B cell (primary cell): ENCODE results near the gene CXCL6. TPM values are rescaled to one million over a fixed set of nuclear protein-coding genes. Genes with fewer than 3 reads are reported as not detected.

Source experiments
- ATAC-seq: fragments of 200-7000 bp; cut with Tn5 transposase; one replicate; pipeline ENCODE4 v1.10.0; 2021; ENCODE audit warnings: low read depth, mild to moderate bottlenecking, moderate number of reproducible peaks, moderate library complexity
- CTCF ChIA-PET: fragments of 350-600 bp; sonication (Branson Sonifier 250); formaldehyde crosslinking; loops from one replicate; lab custom pipeline; 2021; ENCODE audit warnings: antibody characterized with exemption, inconsistent platforms; lab: Charles Lee
- POLR2A ChIA-PET: fragments of 350-600 bp; sonication (Branson Sonifier 250); formaldehyde crosslinking; loops from one replicate; lab custom pipeline; 2021; ENCODE audit warnings: antibody characterized with exemption; lab: Charles Lee
- DNase-seq: peaks from one replicate; pipeline ENCODE4 v3.0.0; 2013
- H2AFZ ChIP-seq: 2 replicates; pipeline ENCODE4 v1.6.1; 2012; ENCODE audit warnings: mild to moderate bottlenecking, low read depth, low read length; ENCODE audit not compliant: insufficient read depth, poor library complexity, severe bottlenecking
- H3K27ac ChIP-seq, 2 donors: 1 replicate in 1 of 2; 2 replicates in 1 of 2; pipeline ENCODE4 v1.5.1; 2012 to 2013; ENCODE audit warnings: low read length in 2 of 2, mild to moderate bottlenecking in 2 of 2, moderate library complexity in 1 of 2
- H3K27me3 ChIP-seq, 4 experiments: fragments of 200-600 bp in 1 of 4; sonication (generic) in 1 of 4; replicated peaks in 1 of 4; 1 replicate in 2 of 4; 2 replicates in 2 of 4; pipeline versions ENCODE4 v1.6.1 to v1.7.0; 2013 to 2016; ENCODE audit warnings: low read length in 3 of 4, mild to moderate bottlenecking in 2 of 4, mixed read lengths in 1 of 4, moderate library complexity in 1 of 4; ENCODE audit not compliant: insufficient read depth in 4 of 4, control insufficient read depth in 3 of 4; ENCODE audit errors: control extremely low read depth in 1 of 4
- H3K36me3 ChIP-seq, 2 experiments: replicated peaks in 1 of 2; 1 replicate in 1 of 2; 2 replicates in 1 of 2; pipeline versions ENCODE4 v1.6.1 to v1.7.1; 2013; ENCODE audit warnings: low read length in 1 of 2; ENCODE audit not compliant: insufficient read depth in 2 of 2, control insufficient read depth in 1 of 2; ENCODE audit errors: control extremely low read depth in 1 of 2, extremely low read depth in 1 of 2
- H3K4me1 ChIP-seq, 2 donors: fragments of 200-600 bp in 1 of 2; sonication (generic) in 1 of 2; 1 replicate in 1 of 2; 2 replicates in 1 of 2; pipeline versions ENCODE4 v1.5.1 to v1.6.1; 2013 to 2017; ENCODE audit warnings: low read length in 2 of 2; ENCODE audit not compliant: control insufficient read depth in 2 of 2, insufficient read depth in 2 of 2
- H3K4me2 ChIP-seq: replicated peaks from 2 replicates; pipeline ENCODE3; 2012; ENCODE audit warnings: mild to moderate bottlenecking, low read depth, low read length; ENCODE audit not compliant: poor library complexity, severe bottlenecking
- H3K4me3 ChIP-seq, 5 experiments: fragments of 200-600 bp in 1 of 5; sonication (generic) in 1 of 5; 1 replicate in 3 of 5; 2 replicates in 2 of 5; pipeline versions ENCODE4 v1.5.1 to v1.7.0; 2011 to 2016; ENCODE audit warnings: low read length in 4 of 5, mild to moderate bottlenecking in 4 of 5, low read depth in 2 of 5, control low read depth in 1 of 5, moderate library complexity in 1 of 5; ENCODE audit not compliant: insufficient read depth in 1 of 5; ENCODE audit errors: control extremely low read depth in 1 of 5, extremely low read depth in 1 of 5
- H3K79me2 ChIP-seq: fragments of 200-600 bp; sonication (generic); one replicate; pipeline ENCODE4 v1.6.0; 2016; ENCODE audit warnings: low read length; ENCODE audit not compliant: control insufficient read depth, insufficient read depth
- H3K9ac ChIP-seq: fragments of 200-600 bp; sonication (generic); 2 replicates; pipeline ENCODE4 v1.6.1; 2017; ENCODE audit warnings: mild to moderate bottlenecking, low read length, moderate library complexity
- H3K9me3 ChIP-seq, 3 donors: one replicate each; pipeline versions ENCODE4 v1.6.1 to v1.7.1; 2013; ENCODE audit warnings: low read length in 2 of 3; ENCODE audit not compliant: control insufficient read depth in 2 of 3, insufficient read depth in 1 of 3; ENCODE audit errors: control extremely low read depth in 1 of 3
- H4K20me1 ChIP-seq: 2 replicates; pipeline ENCODE4 v1.6.0; 2012; ENCODE audit warnings: mild to moderate bottlenecking, low read length; ENCODE audit not compliant: insufficient read depth, control insufficient read depth, poor library complexity, severe bottlenecking
- H3K27ac Mint-ChIP-seq: one replicate; pipeline ENCODE4 v1.8.0; 2021; ENCODE audit warnings: mixed read lengths
- H3K27me3 Mint-ChIP-seq: one replicate; pipeline ENCODE4 v1.8.0; 2021; ENCODE audit warnings: mixed read lengths
- H3K4me1 Mint-ChIP-seq: one replicate; pipeline ENCODE4 v1.8.0; 2021; ENCODE audit warnings: mixed read lengths
- H3K4me3 Mint-ChIP-seq: one replicate; pipeline ENCODE4 v1.8.0; 2021; ENCODE audit warnings: mixed read lengths
- H3K9me3 Mint-ChIP-seq: one replicate; pipeline ENCODE4 v1.8.0; 2022; ENCODE audit warnings: mixed read lengths; ENCODE audit not compliant: insufficient read depth
- EZH2 ChIP-seq: IDR thresholded peaks from 2 replicates; pipeline ENCODE4 v1.6.1; 2012; ENCODE audit warnings: borderline replicate concordance, low read depth, mild to moderate bottlenecking, moderate library complexity, low read length; ENCODE audit not compliant: insufficient read depth, poor library complexity, severe bottlenecking
- WGBS: methylation state at CpG from one replicate; pipeline ENCODE4 v1.1.5; 2013; ENCODE audit warnings: missing lambda C conversion rate; ENCODE audit not compliant: insufficient coverage; 5-methylcytosine and 5-hydroxymethylcytosine counted together
- intact Hi-C: fragments of 100-400 bp; cut with micrococcal nuclease; formaldehyde crosslinking; loops from one replicate; pipeline ENCODE4 v1.10.0; 2022
- polyA plus RNA-seq: library from polyadenylated mRNA; depleted of rRNA; stranded (reverse); fragments of >200 nt; gene quantifications from 2 replicates; pipeline ENCODE4 v1.2.3, GENCODE V29; 2012
- total RNA-seq, 2 donors: library from RNA; stranded (reverse); fragments of 120-200 nt in 1 of 2; gene quantifications; 1 replicate in 1 of 2; 2 replicates in 1 of 2; pipeline versions ENCODE4 v1.2.3 to v1.2.4, GENCODE V29; 2013 to 2022
- TF ChIP-seq, protein P1 (sequence below): fragments of 200-600 bp; IDR thresholded peaks from one replicate; pipeline ENCODE4 v1.8.0; 2022; ENCODE audit warnings: antibody characterized with exemption, mild to moderate bottlenecking

CXCL6 gene
- total and polyA plus RNA-seq, 2 donors (not counting 1 experiment from before 2014, with no cell fraction given): not detected

DNA sequence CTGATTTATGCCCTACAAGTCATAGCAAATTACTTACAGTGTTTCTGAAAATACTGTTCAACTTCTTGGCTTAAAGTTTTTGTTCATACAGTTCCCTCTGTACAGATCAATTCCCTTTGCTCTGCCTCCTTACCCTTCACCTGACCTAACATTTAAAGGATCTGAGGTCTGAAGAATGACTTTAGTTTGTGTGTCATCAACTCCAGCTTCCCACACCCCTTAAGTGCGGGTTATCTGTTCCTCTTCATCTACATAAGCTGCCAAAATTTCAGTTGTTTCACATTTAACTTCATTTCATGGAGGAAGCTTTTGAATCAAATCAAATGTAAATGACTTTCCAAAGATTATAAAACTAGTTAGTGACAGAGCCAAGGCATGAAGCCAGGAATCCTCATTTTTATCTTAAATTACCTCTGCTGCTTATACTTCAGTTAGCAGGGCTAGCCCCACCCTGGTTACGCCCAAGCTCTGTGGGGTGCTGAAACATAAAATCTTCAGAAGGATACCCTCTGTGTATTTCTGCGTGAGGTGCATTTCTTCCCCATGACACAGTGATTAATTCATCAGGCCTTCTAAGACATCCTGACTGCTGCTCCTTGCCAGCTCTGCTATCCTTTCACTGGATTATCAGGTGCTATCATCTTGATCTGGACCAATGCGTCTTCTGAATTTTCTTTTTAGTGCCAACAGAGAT lies 49.2 kb downstream of the CXCL6 start:
- H3K4me2 ChIP-seq: no peak overlapping the region
- no peak for DNase-seq
- no peaks in the 10 kb centered on the region for H3K36me3 ChIP-seq
- H4K20me1 ChIP-seq: no peaks in the 10 kb centered on the region
- CTCF ChIA-PET: no interaction called here
- no peaks in the 10 kb centered on the region for H3K79me2 ChIP-seq
- 100% methylated on average over 2 of the region's 4 CpGs for WGBS
- Mint-ChIP-seq H3K4me3 (no peak overlapping the region), H3K4me1 (no peaks in the 10 kb centered on the region), H3K9me3 (no peaks in the 10 kb centered on the region), H3K27me3 (peaks cover 11% of the 10 kb centered on the region), H3K27ac (no peak overlapping the region)
- H2AFZ ChIP-seq: no peak overlapping the region
- ATAC-seq: no peak
- no peak overlapping the region for H3K9ac ChIP-seq
- H3K4me1 ChIP-seq: no peaks in the 10 kb centered on the region
- no peaks in the 10 kb centered on the region for H3K9me3 ChIP-seq
- intact Hi-C loops: no loop called here
- POLR2A ChIA-PET: no interaction called here
- TF ChIP-seq, protein P1, sequence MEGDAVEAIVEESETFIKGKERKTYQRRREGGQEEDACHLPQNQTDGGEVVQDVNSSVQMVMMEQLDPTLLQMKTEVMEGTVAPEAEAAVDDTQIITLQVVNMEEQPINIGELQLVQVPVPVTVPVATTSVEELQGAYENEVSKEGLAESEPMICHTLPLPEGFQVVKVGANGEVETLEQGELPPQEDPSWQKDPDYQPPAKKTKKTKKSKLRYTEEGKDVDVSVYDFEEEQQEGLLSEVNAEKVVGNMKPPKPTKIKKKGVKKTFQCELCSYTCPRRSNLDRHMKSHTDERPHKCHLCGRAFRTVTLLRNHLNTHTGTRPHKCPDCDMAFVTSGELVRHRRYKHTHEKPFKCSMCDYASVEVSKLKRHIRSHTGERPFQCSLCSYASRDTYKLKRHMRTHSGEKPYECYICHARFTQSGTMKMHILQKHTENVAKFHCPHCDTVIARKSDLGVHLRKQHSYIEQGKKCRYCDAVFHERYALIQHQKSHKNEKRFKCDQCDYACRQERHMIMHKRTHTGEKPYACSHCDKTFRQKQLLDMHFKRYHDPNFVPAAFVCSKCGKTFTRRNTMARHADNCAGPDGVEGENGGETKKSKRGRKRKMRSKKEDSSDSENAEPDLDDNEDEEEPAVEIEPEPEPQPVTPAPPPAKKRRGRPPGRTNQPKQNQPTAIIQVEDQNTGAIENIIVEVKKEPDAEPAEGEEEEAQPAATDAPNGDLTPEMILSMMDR: no peak
- TF ChIP-seq EZH2: no peak
- no peak overlapping the region for H3K27ac ChIP-seq
- H3K4me3 ChIP-seq: no peak overlapping the region
- H3K27me3 ChIP-seq: no peaks in the 10 kb centered on the region

Other genes starting within 250 kb of the CXCL6 start
- gene RASSF6, start 216.2 kb upstream of the CXCL6 start, total RNA-seq: 13.1 and 14.6 TPM in 2 replicates
- gene RASSF6, start 216.2 kb upstream of the CXCL6 start, polyA plus RNA-seq: 0.95 and 1.4 TPM in 2 replicates
- gene CXCL8, start 96.1 kb upstream of the CXCL6 start, total RNA-seq: 0.32 and 1.7 TPM in 2 replicates
- gene CXCL8, start 96.1 kb upstream of the CXCL6 start, polyA plus RNA-seq: 3.0 and 7.5 TPM in 2 replicates
- gene PF4V1, start 16.6 kb downstream of the CXCL6 start, total RNA-seq: not detected in 2 replicates
- gene PF4V1, start 16.6 kb downstream of the CXCL6 start, polyA plus RNA-seq: 2.0 TPM in 1 of 2 replicates, not detected in the other
- gene CXCL1, start 32.7 kb downstream of the CXCL6 start, total RNA-seq: not detected in 2 replicates
- 0.24 TPM in 1 of 2 replicates, not detected in the other for gene CXCL1, start 32.7 kb downstream of the CXCL6 start, polyA plus RNA-seq
- 0.56 and 0.69 TPM in 2 replicates for gene PF4, start 145.3 kb downstream of the CXCL6 start, total RNA-seq
- gene PF4, start 145.3 kb downstream of the CXCL6 start, polyA plus RNA-seq: 1.8 and 6.4 TPM in 2 replicates
- 0.42 TPM in 1 of 2 replicates, not detected in the other for gene PPBP, start 151.5 kb downstream of the CXCL6 start, total RNA-seq
- 0.43 and 5.2 TPM in 2 replicates for gene PPBP, start 151.5 kb downstream of the CXCL6 start, polyA plus RNA-seq
- gene CXCL5, start 162.0 kb downstream of the CXCL6 start, total RNA-seq: not detected in 2 replicates
- gene CXCL5, start 162.0 kb downstream of the CXCL6 start, polyA plus RNA-seq: 0.17 TPM in 1 of 2 replicates, not detected in the other
- not detected in 2 replicates for gene CXCL3, start 202.0 kb downstream of the CXCL6 start, total RNA-seq
- gene CXCL3, start 202.0 kb downstream of the CXCL6 start, polyA plus RNA-seq: 0.39 TPM in 1 of 2 replicates, not detected in the other